Upper lobe of right lung (tissue), 1 donor: Measurements from ENCODE around the gene NGEF. TPM values are rescaled to one million over a fixed set of nuclear protein-coding genes. Genes with fewer than 3 reads are reported as not detected.
A peak's percentile ranks its signal among the peaks of the same experiment; 100 is the strongest.

Source experiments
- ATAC-seq: fragments of 200-7000 bp; cut with Tn5 transposase; one replicate; pipeline ENCODE4 v1.9.1; 2020; ENCODE audit warnings: mild to moderate bottlenecking, moderate library complexity
- DNase-seq: peaks from one replicate; pipeline ENCODE4 v3.0.0-alpha.2; 2020
- H3K27ac ChIP-seq: fragments of 200-600 bp; one replicate; pipeline ENCODE4 v1.8.0; 2022
- H3K27me3 ChIP-seq: fragments of 200-600 bp; one replicate; pipeline ENCODE4 v1.8.0; 2022; ENCODE audit warnings: mild to moderate bottlenecking
- H3K36me3 ChIP-seq: fragments of 200-600 bp; one replicate; pipeline ENCODE4 v1.8.0; 2022
- H3K4me1 ChIP-seq: fragments of 200-600 bp; one replicate; pipeline ENCODE4 v1.8.0; 2022
- H3K4me3 ChIP-seq: fragments of 200-600 bp; one replicate; pipeline ENCODE4 v1.8.0; 2022; ENCODE audit warnings: mild to moderate bottlenecking
- H3K9me3 ChIP-seq: fragments of 200-600 bp; one replicate; pipeline ENCODE4 v1.8.0; 2022
- intact Hi-C: fragments of 100-400 bp; cut with DNase I; formaldehyde crosslinking; loops from one replicate; pipeline ENCODE4 v1.11.0; 2022
- total RNA-seq: library from RNA; stranded (reverse); fragmentation: NEBNext Ultra II Directional; extraction: Animal tissue kit (Norgen Biotek cat#: 25700); gene quantifications from one replicate; pipeline ENCODE4 v1.2.1, GENCODE V29; 2021
- TF ChIP-seq, protein P1 (sequence below): fragments of 200-600 bp; IDR thresholded peaks from one replicate; pipeline ENCODE4 v1.8.0; 2022; ENCODE audit warnings: antibody characterized with exemption
- donor health status: DM: no; HTN: yes; CAD: no; lungs with severe emphysema.

NGEF gene
- total RNA-seq, 1 donor from 2014 or later, result not detected

- Histone ChIP-seq H3K4me1 (no peaks in the 10 kb centered on the region), H3K27me3 (peaks cover 7% of the 10 kb centered on the region), H3K27ac (no peak overlapping the region), H3K4me3 (no peak overlapping the region), H3K9me3 (no peaks in the 10 kb centered on the region), H3K36me3 (no peaks in the 10 kb centered on the region)
- ATAC-seq (no peak), DNase-seq (peak; percentile 49)
- TF ChIP-seq, protein P1, sequence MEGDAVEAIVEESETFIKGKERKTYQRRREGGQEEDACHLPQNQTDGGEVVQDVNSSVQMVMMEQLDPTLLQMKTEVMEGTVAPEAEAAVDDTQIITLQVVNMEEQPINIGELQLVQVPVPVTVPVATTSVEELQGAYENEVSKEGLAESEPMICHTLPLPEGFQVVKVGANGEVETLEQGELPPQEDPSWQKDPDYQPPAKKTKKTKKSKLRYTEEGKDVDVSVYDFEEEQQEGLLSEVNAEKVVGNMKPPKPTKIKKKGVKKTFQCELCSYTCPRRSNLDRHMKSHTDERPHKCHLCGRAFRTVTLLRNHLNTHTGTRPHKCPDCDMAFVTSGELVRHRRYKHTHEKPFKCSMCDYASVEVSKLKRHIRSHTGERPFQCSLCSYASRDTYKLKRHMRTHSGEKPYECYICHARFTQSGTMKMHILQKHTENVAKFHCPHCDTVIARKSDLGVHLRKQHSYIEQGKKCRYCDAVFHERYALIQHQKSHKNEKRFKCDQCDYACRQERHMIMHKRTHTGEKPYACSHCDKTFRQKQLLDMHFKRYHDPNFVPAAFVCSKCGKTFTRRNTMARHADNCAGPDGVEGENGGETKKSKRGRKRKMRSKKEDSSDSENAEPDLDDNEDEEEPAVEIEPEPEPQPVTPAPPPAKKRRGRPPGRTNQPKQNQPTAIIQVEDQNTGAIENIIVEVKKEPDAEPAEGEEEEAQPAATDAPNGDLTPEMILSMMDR, result no peak
- intact Hi-C loops, result no loop called here
These were observed 130.4 kb downstream of the NGEF start for GRCh38 chr2:232882505-232883115.

DNA sequence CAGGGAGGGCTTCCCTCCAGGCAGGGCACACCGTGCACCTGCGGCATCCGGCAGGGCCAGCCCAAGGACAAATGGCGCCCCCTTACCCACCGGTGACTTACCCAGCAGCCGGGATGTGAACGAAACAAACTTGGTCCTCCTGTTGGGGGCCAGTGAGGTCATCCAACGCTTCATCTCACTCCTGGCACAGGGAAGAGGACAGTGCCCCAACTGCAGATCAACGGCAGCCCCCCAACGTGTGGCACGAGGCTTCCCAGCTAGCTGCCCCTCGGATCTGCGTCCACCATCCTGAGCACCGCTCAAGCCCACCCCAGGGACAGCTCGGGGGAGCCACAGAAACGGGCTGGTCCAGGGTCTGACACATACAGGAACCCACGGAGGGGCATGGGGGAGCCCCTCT lies 131.0 kb downstream of the NGEF start:
- TF ChIP-seq, protein P1, result no peak
- Histone ChIP-seq H3K27ac (no peak overlapping the region), H3K4me1 (no peaks in the 10 kb centered on the region), H3K4me3 (no peak overlapping the region), H3K9me3 (no peaks in the 10 kb centered on the region), H3K27me3 (peaks cover 11% of the 10 kb centered on the region), H3K36me3 (no peaks in the 10 kb centered on the region)
- intact Hi-C loops, result no loop called here
- DNase-seq, result no peak
- ATAC-seq, result no peak

DNA sequence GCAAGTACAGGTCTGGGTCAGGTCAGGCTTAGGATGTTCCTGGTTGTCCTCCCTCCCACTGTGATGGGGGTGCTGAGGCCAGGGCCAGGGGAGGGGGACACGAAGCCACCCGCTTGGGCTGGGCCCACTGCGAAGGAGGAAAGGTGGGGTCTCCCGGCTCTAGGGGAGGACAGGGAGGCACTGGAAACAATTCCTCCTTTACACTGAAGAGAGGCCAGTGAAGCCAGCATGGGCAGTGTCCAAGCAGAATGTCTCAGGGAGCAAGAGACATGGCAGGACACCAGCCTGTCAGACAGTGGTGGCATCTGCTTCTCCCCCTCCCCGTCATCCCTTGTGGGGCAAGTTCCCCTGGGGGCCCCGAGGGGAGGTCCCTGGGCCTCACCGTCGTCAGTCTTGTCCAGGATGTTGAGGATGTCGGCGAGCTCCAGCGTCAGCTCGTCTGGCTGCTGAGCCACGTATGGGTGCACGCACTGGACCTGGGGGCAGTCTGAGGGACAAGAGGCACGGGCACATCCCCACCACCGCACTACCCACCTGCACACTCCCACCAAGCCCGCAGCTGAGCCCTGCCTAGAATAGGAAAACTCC lies 132.2 kb downstream of the NGEF start:
- H3K36me3 ChIP-seq, result no peaks in the 10 kb centered on the region
- DNase-seq (peak; percentile 54), ATAC-seq (no peak)
- peaks cover under 1% of the 10 kb centered on the region for H3K4me1 ChIP-seq
- no peak overlapping the region for H3K27ac ChIP-seq
- no peak overlapping the region for H3K4me3 ChIP-seq
- intact Hi-C loops, result no loop called here
- peaks cover 23% of the 10 kb centered on the region for H3K27me3 ChIP-seq
- TF ChIP-seq, protein P1, result no peak
- H3K9me3 ChIP-seq, result no peaks in the 10 kb centered on the region

GRCh38 chr2:232879618-232880494 lies 133.2 kb downstream of the NGEF start:
- Histone ChIP-seq H3K27me3 (peaks cover 26% of the 10 kb centered on the region), H3K27ac (no peak overlapping the region), H3K36me3 (no peaks in the 10 kb centered on the region), H3K9me3 (no peaks in the 10 kb centered on the region), H3K4me3 (no peak overlapping the region), H3K4me1 (peaks cover 4% of the 10 kb centered on the region)
- DNase-seq (peak; percentile 51), ATAC-seq (no peak)
- TF ChIP-seq, protein P1, result no peak
- intact Hi-C loops, result no loop called here

DNA sequence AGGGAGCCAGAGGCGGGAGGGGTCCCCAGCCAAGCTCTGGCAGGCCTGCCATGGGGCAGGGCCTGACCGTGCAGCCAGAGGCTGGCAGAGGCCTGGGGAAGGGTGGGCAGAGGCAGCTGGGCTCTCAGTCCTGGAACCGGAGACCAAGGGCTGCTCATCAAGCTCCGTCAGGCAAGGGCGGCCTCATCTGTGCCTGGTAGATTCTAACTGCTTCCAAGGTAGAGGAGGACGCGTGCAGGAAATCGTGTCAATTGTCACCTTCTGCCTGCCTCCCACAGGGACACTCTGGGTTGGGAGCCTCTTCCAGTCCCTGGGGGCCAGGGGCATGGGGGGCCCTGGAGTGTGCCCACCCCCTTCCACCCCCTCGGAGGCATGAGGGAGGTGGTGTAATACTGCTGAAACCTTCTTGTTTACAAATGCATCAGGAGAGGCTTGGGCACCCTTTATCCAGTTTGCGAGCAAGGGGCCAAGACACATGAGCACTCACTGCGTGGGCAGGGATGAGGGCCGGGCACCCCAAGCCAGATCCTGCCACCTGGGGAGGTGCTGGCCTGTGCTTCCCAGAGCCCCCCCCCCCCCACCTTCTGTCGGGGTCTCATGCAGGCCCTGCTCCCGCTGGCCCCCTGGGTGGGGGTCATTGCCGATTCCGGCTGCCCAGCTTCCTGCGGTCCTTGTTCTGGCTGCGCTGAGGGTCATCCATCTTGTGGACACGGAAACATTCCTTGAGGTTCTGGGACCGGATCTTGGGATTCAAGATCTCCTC lies 134.0 kb downstream of the NGEF start:
- TF ChIP-seq, protein P1, result no peak
- intact Hi-C loops, result no loop called here

More for the DNA sequence above, 134.0 kb downstream of the NGEF start:
- no peaks in the 10 kb centered on the region for H3K36me3 ChIP-seq
- DNase-seq (peak; percentile 62), ATAC-seq (no peak)
- peaks cover 30% of the 10 kb centered on the region for H3K27me3 ChIP-seq
- no peak overlapping the region for H3K27ac ChIP-seq
- H3K9me3 ChIP-seq, result no peaks in the 10 kb centered on the region
- no peak overlapping the region for H3K4me3 ChIP-seq
- peaks cover 4% of the 10 kb centered on the region for H3K4me1 ChIP-seq
